Glomerular visceral epithelial cell (primary cell): Measurements from ENCODE around the gene NEAT1.

Experiments used
- DNase-seq: peaks from one replicate; pipeline ENCODE4 v3.0.0-alpha.2; 2016; ENCODE audit errors: extremely low spot score

NEAT1 gene

DNA sequence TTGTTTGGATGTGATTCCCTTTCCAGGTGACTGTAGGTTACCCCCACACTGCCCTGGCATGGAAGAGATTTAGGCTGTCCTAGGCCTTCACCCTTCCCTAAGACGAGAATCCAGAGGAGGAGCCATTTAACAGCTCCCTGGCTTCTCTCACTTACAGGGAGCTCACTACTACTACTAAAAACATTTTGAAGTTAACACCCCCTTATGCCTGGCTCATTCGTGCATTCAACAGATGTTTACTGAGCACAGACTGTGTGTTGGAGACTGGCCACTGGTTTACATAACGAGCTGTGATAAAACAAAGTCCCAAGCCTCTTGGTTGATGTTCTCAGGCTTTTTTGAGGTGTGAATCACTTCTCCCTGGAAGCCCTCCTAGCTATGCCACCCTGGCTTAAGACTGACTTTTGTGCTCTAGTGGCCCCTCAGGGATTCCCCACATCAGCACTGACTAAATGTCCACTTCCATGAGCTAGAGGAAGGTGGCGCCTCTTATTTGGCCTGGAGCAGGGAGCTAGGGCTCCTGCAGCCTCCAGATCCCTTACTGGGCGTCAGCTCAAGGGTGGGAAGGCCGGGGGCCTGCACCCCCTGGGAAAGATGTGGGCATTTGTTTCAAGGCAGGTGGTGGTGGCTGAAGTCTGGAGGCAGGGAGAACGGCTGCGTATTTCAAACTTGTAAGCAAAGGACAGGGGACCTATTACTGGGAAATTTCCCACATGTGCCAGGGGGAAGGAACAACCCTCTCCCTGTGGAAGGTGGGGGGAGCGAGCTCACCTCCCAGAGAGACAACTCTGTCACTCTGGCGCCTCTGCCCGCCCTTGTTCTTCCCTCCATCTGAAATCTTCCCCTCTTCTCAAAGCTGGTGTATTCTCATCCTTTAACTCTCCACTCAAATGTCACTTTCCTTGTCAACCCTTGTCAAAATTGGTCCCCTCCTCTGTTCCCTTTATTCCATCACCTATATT, 56.9 kb downstream of the NEAT1 start:
- DNase-seq, result peak; percentile 70

DNA sequence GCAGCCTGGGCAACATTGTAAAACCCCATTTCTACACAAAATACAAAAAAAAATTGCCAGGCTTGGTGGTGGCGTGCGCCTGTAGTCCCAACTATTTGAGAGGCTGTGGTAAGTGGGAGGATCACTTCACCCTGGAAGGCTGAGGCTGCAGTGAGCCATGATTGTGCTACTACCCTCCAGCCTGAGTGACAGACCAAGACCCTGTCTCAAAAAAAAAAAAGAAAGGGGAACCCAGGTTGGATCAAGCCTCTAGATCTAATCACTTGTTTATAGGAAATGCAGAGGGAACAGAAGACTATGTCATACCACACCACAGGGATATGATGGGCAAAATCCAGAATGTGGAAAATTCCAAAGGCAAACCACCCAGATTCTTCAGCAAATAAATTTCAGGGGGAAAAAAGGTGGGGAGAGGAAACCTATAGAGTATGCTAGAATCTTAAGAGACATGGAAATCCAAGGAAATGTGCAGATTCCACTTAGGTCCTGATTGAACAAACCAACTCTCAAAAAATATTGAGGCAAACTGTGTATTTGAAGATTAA, 59.8 kb downstream of the NEAT1 start:
- DNase-seq, result no peak

- DNase-seq, result no peak
These were observed 63.3 kb downstream of the NEAT1 start for GRCh38 chr11:65485920-65486219.

DNA sequence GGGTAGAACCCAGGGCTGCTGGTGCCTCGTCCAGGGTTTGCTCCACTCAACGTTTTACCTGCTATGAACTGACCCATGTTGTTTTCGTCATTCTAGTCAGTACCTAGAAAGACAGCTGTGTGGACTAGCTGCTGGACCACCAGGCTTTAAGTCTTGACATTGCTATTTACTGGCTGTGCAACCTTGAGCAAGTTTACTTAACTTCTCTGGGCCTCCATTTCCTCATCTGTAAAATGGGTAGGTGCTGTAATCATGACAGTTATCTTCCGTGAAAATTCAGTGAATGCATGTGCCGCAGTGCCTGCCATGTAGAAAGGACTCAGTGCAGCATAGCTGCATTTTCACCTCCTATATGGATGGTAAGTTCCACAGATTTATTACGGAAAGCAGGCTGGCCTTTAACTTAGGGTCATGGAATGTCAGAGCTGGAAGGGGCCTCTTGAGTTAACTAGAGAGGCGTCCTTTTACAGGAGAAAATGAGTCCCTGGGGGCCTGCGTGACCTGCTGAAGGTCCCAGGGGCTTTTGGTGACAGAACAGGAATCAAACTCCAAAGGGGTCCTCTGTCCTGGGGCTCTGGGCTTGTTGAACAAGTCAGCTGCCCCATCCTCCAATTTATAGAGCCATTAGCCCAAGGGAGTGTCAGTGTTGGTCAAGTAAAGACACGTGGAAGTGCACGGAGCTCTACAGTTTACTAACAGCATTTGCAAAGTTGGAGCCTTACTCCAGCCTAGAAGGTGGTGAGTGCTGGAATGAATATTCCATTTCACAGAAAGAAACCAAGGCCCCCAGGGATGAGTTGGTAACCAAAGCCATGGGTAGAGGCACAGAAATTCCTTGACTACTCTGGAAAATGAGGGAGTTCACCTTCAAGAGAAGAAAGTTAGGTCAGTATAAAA, 64.2 kb downstream of the NEAT1 start:
- no peak for DNase-seq

GRCh38 chr11:65487467-65488272, 65.1 kb downstream of the NEAT1 start:
- DNase-seq, result peak; percentile 100

GRCh38 chr11:65488273-65489034, 65.9 kb downstream of the NEAT1 start:
- peak; percentile 79 for DNase-seq

DNA sequence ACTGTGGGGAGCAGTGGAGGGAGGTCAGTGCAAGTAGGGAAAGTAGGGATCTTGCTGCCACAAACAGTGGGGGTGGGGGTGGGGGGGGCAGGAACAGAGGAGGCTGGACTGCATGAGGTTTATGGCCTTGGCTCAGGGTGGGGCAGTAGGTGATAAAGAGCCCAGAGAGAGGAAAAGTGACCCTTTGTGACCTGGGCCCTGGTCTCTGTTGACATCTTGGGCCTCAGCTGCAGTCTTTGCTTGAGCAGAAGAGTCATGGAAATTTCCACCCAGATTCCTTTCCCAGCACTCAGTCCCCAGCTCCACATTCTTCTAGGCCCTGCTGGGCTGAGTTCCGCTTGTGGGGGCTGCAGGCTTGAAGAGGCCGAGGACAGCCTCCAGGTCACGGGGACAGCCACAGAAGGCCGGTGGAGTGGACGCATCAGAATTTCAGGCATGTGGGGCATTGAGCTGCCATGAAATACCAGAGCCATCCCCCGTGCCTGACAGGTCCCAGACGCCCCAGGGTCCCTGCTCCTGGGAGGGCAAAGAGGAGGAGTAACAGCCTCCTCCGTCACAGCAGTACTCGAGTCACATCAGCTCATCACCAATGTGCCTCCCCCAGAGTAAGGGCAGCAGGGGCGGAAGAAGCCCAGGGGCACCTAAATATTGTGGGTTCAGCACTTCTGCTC, 66.6 kb downstream of the NEAT1 start:
- peak; percentile 81 for DNase-seq

DNA sequence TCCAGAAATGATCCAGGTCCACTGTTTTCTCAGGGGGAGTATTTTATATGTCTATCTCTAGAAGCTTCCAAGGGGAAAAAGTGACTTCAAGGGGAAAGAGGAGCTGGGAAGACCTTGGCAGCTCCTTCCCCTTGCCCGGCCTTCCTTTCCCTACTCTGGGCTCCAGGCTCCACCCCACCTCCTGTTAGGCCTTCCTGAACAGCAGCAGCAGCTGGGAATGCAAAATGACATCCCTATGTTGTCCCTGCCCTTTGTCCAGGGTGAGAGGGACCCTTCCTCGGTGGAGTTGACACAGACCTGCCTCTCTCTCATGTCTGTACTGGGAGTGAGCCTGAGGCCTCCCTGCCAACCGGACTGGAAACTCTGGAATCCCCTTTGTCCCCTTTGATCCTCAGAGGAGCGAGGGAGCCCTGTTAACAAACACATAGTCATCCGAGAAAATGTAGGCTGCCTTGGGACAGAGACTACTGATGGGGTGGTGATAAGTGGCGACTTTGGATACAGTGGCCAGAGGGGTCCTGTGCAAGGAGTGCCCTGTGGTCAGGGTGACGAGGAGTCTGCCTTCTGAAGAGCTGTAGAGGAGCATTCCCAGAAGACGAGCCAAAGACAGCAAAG, 67.2 kb downstream of the NEAT1 start:
- no peak for DNase-seq

GRCh38 chr11:65491163-65491465, 68.5 kb downstream of the NEAT1 start:
- no peak for DNase-seq

- peak; percentile 90 for DNase-seq
These were observed 69.2 kb downstream of the NEAT1 start for GRCh38 chr11:65491614-65492386.

GRCh38 chr11:65492387-65492636, 69.7 kb downstream of the NEAT1 start:
- no peak for DNase-seq

DNA sequence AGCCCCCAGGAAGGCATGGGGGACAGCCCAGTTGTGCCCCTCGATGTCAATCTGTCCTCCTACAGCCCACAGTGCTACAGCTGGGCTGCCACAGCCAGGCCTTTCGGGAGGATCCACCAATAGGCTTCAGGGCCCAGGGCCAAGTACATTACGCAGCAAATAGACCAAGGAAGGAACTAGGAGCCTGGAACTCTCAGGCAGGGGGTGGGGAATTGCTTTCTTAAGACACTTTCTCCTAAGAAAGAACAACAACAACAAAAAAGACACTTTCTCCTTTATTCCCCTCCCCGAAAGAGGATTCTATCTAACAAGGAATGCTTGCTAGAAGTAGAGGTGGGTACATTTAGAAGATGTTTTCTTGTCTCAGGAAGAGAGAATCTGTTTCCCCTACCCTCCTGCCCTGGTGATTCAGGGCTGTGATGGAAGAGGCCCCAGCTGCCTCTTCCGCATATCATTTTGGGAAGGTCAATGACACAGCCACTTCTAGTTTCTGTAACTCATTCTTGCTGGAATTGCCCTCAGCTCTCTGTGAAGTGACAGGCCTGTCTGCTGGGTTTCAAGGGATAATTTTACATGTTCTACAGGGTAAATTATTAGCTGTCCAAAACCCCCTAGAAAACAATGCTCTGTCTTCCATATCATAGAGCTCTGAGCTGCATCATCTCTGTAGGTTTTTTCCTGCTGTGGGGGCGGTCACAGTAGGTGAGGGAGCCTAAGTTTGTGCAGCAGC, 70.2 kb downstream of the NEAT1 start:
- DNase-seq, result peak; percentile 76

DNA sequence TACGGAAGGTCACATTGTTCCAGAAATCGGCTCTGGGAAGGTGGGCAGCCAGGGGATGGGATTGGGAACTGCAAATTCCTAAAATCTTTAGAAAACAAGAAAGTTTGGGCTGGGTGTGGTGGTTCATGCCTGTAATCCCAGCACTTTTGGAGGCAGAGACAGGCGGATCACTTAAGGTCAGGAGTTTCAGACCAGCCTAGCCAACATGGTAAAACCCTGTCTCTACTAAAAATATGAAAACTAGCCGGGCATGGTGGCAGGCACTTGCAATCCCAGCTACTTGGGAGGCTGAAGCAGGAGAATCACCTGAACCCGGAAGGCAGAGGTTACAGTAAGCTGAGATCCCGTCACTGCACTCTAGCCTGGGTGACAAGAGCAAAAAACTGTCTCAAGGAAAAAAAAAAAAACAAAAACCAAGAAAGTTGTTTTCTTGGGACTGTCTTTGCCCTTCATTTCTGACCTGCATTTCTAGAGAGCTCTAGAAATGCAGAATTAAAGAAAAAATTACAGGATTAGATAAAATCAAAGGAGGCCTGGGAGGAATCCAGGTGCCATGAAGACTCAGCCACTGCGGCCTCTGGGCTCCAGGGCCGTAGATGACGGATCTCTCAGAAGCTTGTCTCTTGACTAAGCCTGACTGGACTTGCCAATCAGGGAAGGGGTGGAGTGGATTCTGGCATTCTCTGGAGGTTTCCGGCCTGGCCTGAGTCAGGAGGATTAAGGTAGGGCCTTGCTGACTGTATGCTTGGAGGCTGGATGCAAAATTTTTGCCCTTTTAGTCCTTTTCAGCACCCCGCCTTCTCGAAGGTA, 71.0 kb downstream of the NEAT1 start:
- DNase-seq, result peak; percentile 93
